Caco-2 (cell line): ENCODE measurements around the gene ZNF518A. TPM values are rescaled to one million over a fixed set of nuclear protein-coding genes. Genes with fewer than 3 reads are reported as not detected.

Source experiments
- BruUV-seq: library from RNA; stranded (reverse); fragments of 400-500 nt; replicated peaks from 2 replicates; lab custom pipeline; 2021; lab: Mats Ljungman, UMichigan
- CTCF ChIA-PET: fragments of 300-600 bp; sonication (Branson Sonifier 250); formaldehyde crosslinking; loops from one replicate; lab custom pipeline; 2022; ENCODE audit warnings: antibody characterized with exemption; lab: Charles Lee
- POLR2A ChIA-PET: fragments of 300-600 bp; sonication (Branson Sonifier 250); formaldehyde crosslinking; loops from one replicate; lab custom pipeline; 2022; ENCODE audit warnings: antibody characterized with exemption; lab: Charles Lee
- DNase-seq, 2 experiments: peaks; one replicate each; pipeline versions ENCODE4 v3.0.0 to v3.0.0-alpha.2; 2020 to 2022
- H3K27me3 ChIP-seq: replicated peaks from 2 replicates; pipeline ENCODE4 v1.6.0; 2011; ENCODE audit warnings: low read length; ENCODE audit not compliant: control insufficient read depth, insufficient read depth
- H3K36me3 ChIP-seq: 2 replicates; pipeline ENCODE4 v1.5.1; 2011; ENCODE audit warnings: low read length; ENCODE audit not compliant: control insufficient read depth, insufficient read depth
- H3K4me1 ChIP-seq: fragments of 250-450 bp; sonication (Bioruptor Pico); 2 replicates; pipeline ENCODE4 v1.5.1; 2020; ENCODE audit warnings: mild to moderate bottlenecking
- H3K4me3 ChIP-seq: 2 replicates; pipeline ENCODE4 v1.5.1; 2011; ENCODE audit warnings: low read depth, mild to moderate bottlenecking, control low read depth, low read length
- H3K9me3 ChIP-seq: fragments of 250-450 bp; sonication (Bioruptor Pico); 2 replicates; pipeline ENCODE4 v1.5.1; 2020; ENCODE audit warnings: mild to moderate bottlenecking, moderate library complexity
- H3K27ac Mint-ChIP-seq: one replicate; pipeline ENCODE4 v1.8.0; 2022; ENCODE audit warnings: mixed read lengths; ENCODE audit not compliant: unreplicated experiment
- H3K27me3 Mint-ChIP-seq: one replicate; pipeline ENCODE4 v1.8.0; 2022; ENCODE audit warnings: mixed read lengths; ENCODE audit not compliant: insufficient read depth, unreplicated experiment
- H3K36me3 Mint-ChIP-seq: one replicate; pipeline ENCODE4 v1.8.0; 2022; ENCODE audit warnings: mild to moderate bottlenecking, mixed read lengths; ENCODE audit not compliant: insufficient read depth, unreplicated experiment
- H3K4me1 Mint-ChIP-seq: one replicate; pipeline ENCODE4 v1.8.0; 2022; ENCODE audit warnings: low read depth, mixed read lengths; ENCODE audit not compliant: unreplicated experiment
- H3K4me3 Mint-ChIP-seq: one replicate; pipeline ENCODE4 v1.8.0; 2022; ENCODE audit warnings: mild to moderate bottlenecking, moderate library complexity, mixed read lengths; ENCODE audit not compliant: unreplicated experiment
- H3K9me3 Mint-ChIP-seq: one replicate; pipeline ENCODE4 v1.8.0; 2022; ENCODE audit warnings: mixed read lengths; ENCODE audit not compliant: unreplicated experiment
- intact Hi-C: fragments of 100-400 bp; cut with micrococcal nuclease; formaldehyde crosslinking; loops from one replicate; pipeline ENCODE4 v1.10.0; 2022; ENCODE audit not compliant: unreplicated experiment
- total RNA-seq: library from RNA; stranded (reverse); gene quantifications from 2 replicates; pipeline ENCODE4 v1.2.3, GENCODE V29; 2022
- TF ChIP-seq, protein P1 (sequence below), 2 experiments: fragments of 200-600 bp in 1 of 2; IDR thresholded peaks; 1 replicate in 1 of 2; 2 replicates in 1 of 2; pipeline versions ENCODE4 v1.5.1 to v1.8.0; 2011 to 2022; ENCODE audit warnings: antibody characterized with exemption in 1 of 2, control low read depth in 1 of 2, inconsistent platforms in 1 of 2, low read depth in 1 of 2, low read length in 1 of 2, mild to moderate bottlenecking in 1 of 2, moderate library complexity in 1 of 2; ENCODE audit not compliant: insufficient read depth in 1 of 2, severe bottlenecking in 1 of 2, unreplicated experiment in 1 of 2

ZNF518A gene
- total RNA-seq, 1 experiment from 2014 or later: 47.2 TPM

DNA sequence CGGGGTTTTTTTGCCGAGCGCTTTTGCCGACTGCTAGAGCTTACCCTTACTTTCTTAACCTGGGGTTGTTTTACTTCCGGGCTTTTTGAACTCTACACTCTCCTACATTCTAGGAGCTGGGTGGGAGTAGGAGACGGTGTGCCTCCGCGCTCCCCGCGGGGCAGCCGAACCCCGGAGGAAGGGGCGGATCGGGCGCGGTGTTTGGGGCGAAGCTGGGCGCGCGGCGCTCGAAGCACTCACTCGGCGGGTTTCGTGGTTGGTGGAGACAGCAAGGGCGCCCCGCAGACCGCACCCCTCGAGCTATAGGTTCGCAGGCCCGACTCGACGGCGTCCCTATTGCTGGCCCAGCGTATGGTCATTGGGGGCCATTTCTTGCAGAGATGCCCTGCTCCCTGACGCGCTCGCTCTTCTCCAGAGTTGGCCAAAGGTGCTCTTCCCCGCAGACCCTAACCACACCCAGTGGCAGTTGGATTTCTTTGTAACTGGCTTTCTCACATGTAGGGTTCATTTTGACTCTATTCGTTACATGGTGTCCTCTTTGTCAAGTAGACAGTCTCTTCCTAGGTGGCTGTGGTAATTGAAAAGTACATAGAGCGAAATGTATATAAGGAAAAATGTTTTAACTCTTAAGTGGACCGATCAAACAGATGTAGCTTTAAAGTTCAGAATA is 364 bp downstream of the ZNF518A start:
- no peaks in the 10 kb centered on the region for H3K9me3 Mint-ChIP-seq
- BruUV-seq: no TSS peak

DNA sequence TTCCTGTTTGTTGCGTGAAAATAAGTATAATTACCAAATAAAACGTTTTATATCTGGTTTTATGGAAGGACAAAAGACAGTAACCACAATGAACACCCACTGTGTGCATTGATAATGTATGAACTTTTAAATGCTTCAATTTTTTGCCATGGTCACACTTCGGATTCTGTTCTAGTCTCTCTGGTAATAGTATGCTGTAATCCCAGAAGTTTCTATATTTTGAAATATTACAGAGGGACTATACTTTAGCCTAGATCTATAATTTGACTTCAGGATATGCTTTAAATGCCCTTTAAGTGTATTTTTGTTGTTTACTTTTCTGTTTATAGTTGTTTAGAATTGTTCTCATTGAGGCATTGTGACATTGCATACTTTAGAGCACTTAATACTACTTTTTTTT is 1.5 kb downstream of the ZNF518A start:
- intact Hi-C loops: loop anchor here (5.0 kb wide), 1 partner anchor 161 kb away; no protein-coding TSS in a partner anchor
- Histone ChIP-seq H3K27me3 (no peaks in the 10 kb centered on the region), H3K4me3 (peak overlapping the region; percentile 75), H3K36me3 (peaks cover 1% of the 10 kb centered on the region), H3K9me3 (no peaks in the 10 kb centered on the region), H3K4me1 (peaks cover 9% of the 10 kb centered on the region)
- H3K4me1 Mint-ChIP-seq: no peaks in the 10 kb centered on the region
- CTCF ChIA-PET: no interaction called here
- TF ChIP-seq, protein P1, sequence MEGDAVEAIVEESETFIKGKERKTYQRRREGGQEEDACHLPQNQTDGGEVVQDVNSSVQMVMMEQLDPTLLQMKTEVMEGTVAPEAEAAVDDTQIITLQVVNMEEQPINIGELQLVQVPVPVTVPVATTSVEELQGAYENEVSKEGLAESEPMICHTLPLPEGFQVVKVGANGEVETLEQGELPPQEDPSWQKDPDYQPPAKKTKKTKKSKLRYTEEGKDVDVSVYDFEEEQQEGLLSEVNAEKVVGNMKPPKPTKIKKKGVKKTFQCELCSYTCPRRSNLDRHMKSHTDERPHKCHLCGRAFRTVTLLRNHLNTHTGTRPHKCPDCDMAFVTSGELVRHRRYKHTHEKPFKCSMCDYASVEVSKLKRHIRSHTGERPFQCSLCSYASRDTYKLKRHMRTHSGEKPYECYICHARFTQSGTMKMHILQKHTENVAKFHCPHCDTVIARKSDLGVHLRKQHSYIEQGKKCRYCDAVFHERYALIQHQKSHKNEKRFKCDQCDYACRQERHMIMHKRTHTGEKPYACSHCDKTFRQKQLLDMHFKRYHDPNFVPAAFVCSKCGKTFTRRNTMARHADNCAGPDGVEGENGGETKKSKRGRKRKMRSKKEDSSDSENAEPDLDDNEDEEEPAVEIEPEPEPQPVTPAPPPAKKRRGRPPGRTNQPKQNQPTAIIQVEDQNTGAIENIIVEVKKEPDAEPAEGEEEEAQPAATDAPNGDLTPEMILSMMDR (IDR thresholded peaks at IDR 0.05; ENCODE audit: insufficient read depth in 1 of 2, low read depth in 1 of 2, low read length in 1 of 2, severe bottlenecking in 1 of 2, unreplicated experiment in 1 of 2): no peak
- DNase-seq: no peak
- no peaks in the 10 kb centered on the region for H3K9me3 Mint-ChIP-seq
- H3K4me3 Mint-ChIP-seq: peak overlapping the region; percentile 93
- H3K36me3 Mint-ChIP-seq: peaks cover 41% of the 10 kb centered on the region
- no TSS peak for BruUV-seq
- POLR2A ChIA-PET: no interaction called here
- no peak overlapping the region for H3K27ac Mint-ChIP-seq
- no peaks in the 10 kb centered on the region for H3K27me3 Mint-ChIP-seq

More for the DNA sequence above, 364 bp downstream of the ZNF518A start:
- Histone ChIP-seq H3K4me3 (peak overlapping the region; percentile 75), H3K9me3 (no peaks in the 10 kb centered on the region), H3K36me3 (no peaks in the 10 kb centered on the region; the same call in 1 of the 2 replicates), H3K27me3 (no peaks in the 10 kb centered on the region), H3K4me1 (peaks cover 10% of the 10 kb centered on the region)
- H3K4me1 Mint-ChIP-seq: peaks cover 6% of the 10 kb centered on the region
- peaks cover 35% of the 10 kb centered on the region for H3K36me3 Mint-ChIP-seq
- H3K4me3 Mint-ChIP-seq: peak overlapping the region; percentile 93
- POLR2A ChIA-PET: interaction anchor here (0.5 to 2.0 kb wide), 13 partner anchors 11 to 1587 kb away, joined by 3 to 90 read pairs (median 4); partner anchors contain the start of genes CC2D2B and CCNJ
- intact Hi-C loops: loop anchor here (1.0 to 5.0 kb wide), 5 partner anchors 41 to 162 kb away; partner anchors contain the start of gene CCNJ
- peak; percentile 91 for DNase-seq
- H3K27ac Mint-ChIP-seq: peak overlapping the region; percentile 96
- H3K27me3 Mint-ChIP-seq: no peaks in the 10 kb centered on the region
- TF ChIP-seq, protein P1 (IDR thresholded peaks at IDR 0.05; ENCODE audit: insufficient read depth in 1 of 2, low read depth in 1 of 2, low read length in 1 of 2, severe bottlenecking in 1 of 2, unreplicated experiment in 1 of 2): peak in 1 of 2 experiments; percentile 31
- CTCF ChIA-PET: interaction anchor here (0.6 to 2.1 kb wide), 5 partner anchors 40 to 114 kb away, joined by 4 to 19 read pairs (median 5); no protein-coding TSS in a partner anchor

DNA sequence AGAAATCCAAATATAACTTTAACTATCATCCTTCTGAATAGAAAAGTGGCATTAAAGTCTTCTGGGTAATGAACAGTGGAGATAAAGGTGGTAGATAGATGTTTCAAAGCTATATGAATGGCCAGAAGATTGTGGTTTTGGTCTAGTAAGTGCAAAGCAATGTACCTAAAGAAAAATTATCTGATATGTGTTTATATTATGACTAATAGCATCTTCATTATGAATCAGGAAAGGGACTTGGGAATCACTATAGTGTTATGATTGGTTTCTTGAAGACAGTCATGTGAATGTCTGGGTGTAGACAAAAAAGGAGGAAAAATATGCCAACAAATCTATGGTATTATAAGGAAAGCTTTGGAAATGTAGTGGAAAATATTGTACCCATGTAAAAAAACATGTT is 3.0 kb downstream of the ZNF518A start:
- Mint-ChIP-seq H3K9me3 (no peaks in the 10 kb centered on the region), H3K4me3 (no peak overlapping the region), H3K27me3 (no peaks in the 10 kb centered on the region), H3K36me3 (peaks cover 51% of the 10 kb centered on the region), H3K27ac (no peak overlapping the region), H3K4me1 (no peaks in the 10 kb centered on the region)
- no peaks in the 10 kb centered on the region for H3K9me3 ChIP-seq
- POLR2A ChIA-PET: no interaction called here
- intact Hi-C loops: loop anchor here (5.0 kb wide), 1 partner anchor 159 kb away; no protein-coding TSS in a partner anchor
- CTCF ChIA-PET: no interaction called here
- TF ChIP-seq, protein P1 (IDR thresholded peaks at IDR 0.05; ENCODE audit: insufficient read depth in 1 of 2, low read depth in 1 of 2, low read length in 1 of 2, severe bottlenecking in 1 of 2, unreplicated experiment in 1 of 2): no peak
- BruUV-seq: no TSS peak
- H3K4me3 ChIP-seq: no peak overlapping the region
- H3K27me3 ChIP-seq: no peaks in the 10 kb centered on the region
- peaks cover 9% of the 10 kb centered on the region for H3K4me1 ChIP-seq
- H3K36me3 ChIP-seq: peaks cover 2% of the 10 kb centered on the region
- no peak for DNase-seq
